ENCODE results near the gene S100A12.

Gene S100A12

GRCh38 chr1:153358691-153358975 lies 16.8 kb downstream of the S100A12 start:
- Histone ChIP-seq H2AFZ (ENCODE audit: low read length, unreplicated experiment) (no peak overlapping the region), H3K27ac (ENCODE audit: low read depth, low read length) (no peak overlapping the region), H3K79me2 (ENCODE audit: control insufficient read depth, insufficient read depth, low read length, unreplicated experiment) (no peaks in the 10 kb centered on the region), H3K27me3 (ENCODE audit: insufficient read depth, low read length) (peaks cover 53% of the 10 kb centered on the region), H3K4me1 (ENCODE audit: control insufficient read depth, insufficient read depth, low read length, unreplicated experiment) (no peaks in the 10 kb centered on the region), H3K36me3 (ENCODE audit: insufficient read depth, low read length) (no peaks in the 10 kb centered on the region), H3K4me3 (ENCODE audit: low read depth, low read length) (no peak overlapping the region)

GRCh38 chr1:153357853-153358690 lies 17.3 kb downstream of the S100A12 start, which contains the start of gene S100A9:
Gene S100A9, plus strand, starts transcription at chr1:153357854. Its CDS starts 430 bp downstream, at chr1:153358284.
- Histone ChIP-seq H3K4me1 (ENCODE audit: control insufficient read depth, insufficient read depth, low read length, unreplicated experiment) (no peaks in the 10 kb centered on the region), H3K4me3 (ENCODE audit: low read depth, low read length) (no peak within 1 kb of the TSS), H3K36me3 (ENCODE audit: insufficient read depth, low read length) (no peaks in the 10 kb centered on the region), H3K27ac (ENCODE audit: low read depth, low read length) (no peak within 1 kb of the TSS), H3K79me2 (ENCODE audit: control insufficient read depth, insufficient read depth, low read length, unreplicated experiment) (no peaks in the 10 kb centered on the region), H2AFZ (ENCODE audit: low read length, unreplicated experiment) (no peak within 1 kb of the TSS), H3K27me3 (ENCODE audit: insufficient read depth, low read length) (peaks cover 48% of the 10 kb centered on the region)

- Histone ChIP-seq H3K79me2 (ENCODE audit: control insufficient read depth, insufficient read depth, low read length, unreplicated experiment) (no peaks in the 10 kb centered on the region), H2AFZ (ENCODE audit: low read length, unreplicated experiment) (no peak overlapping the region), H3K4me3 (ENCODE audit: low read depth, low read length) (no peak overlapping the region), H3K27me3 (ENCODE audit: insufficient read depth, low read length) (peaks cover 41% of the 10 kb centered on the region), H3K27ac (ENCODE audit: low read depth, low read length) (no peak overlapping the region), H3K36me3 (ENCODE audit: insufficient read depth, low read length) (no peaks in the 10 kb centered on the region), H3K4me1 (ENCODE audit: control insufficient read depth, insufficient read depth, low read length, unreplicated experiment) (no peaks in the 10 kb centered on the region)
Observed at GRCh38 chr1:153357076-153357852, 18.2 kb downstream of the S100A12 start.

GRCh38 chr1:153356392-153357075 lies 18.9 kb downstream of the S100A12 start:
- no peaks in the 10 kb centered on the region for H3K4me1 ChIP-seq (ENCODE audit: control insufficient read depth, insufficient read depth, low read length, unreplicated experiment)
- no peaks in the 10 kb centered on the region for H3K79me2 ChIP-seq (ENCODE audit: control insufficient read depth, insufficient read depth, low read length, unreplicated experiment)
- peaks cover 43% of the 10 kb centered on the region for H3K27me3 ChIP-seq (ENCODE audit: insufficient read depth, low read length)
- H3K4me3 ChIP-seq (ENCODE audit: low read depth, low read length) = no peak overlapping the region
- no peaks in the 10 kb centered on the region for H3K36me3 ChIP-seq (ENCODE audit: insufficient read depth, low read length)
- H3K27ac ChIP-seq (ENCODE audit: low read depth, low read length) = no peak overlapping the region
- H2AFZ ChIP-seq (ENCODE audit: low read length, unreplicated experiment) = no peak overlapping the region

GRCh38 chr1:153355445-153356071 lies 19.9 kb downstream of the S100A12 start:
- Histone ChIP-seq H3K4me3 (ENCODE audit: low read depth, low read length) (no peak overlapping the region), H3K27ac (ENCODE audit: low read depth, low read length) (no peak overlapping the region), H3K27me3 (ENCODE audit: insufficient read depth, low read length) (peaks cover 50% of the 10 kb centered on the region)

GRCh38 chr1:153354515-153355193 lies 20.8 kb downstream of the S100A12 start:
- Histone ChIP-seq H3K36me3 (ENCODE audit: insufficient read depth, low read length) (no peaks in the 10 kb centered on the region), H3K27ac (ENCODE audit: low read depth, low read length) (no peak overlapping the region), H2AFZ (ENCODE audit: low read length, unreplicated experiment) (no peak overlapping the region), H3K79me2 (ENCODE audit: control insufficient read depth, insufficient read depth, low read length, unreplicated experiment) (no peaks in the 10 kb centered on the region), H3K4me1 (ENCODE audit: control insufficient read depth, insufficient read depth, low read length, unreplicated experiment) (no peaks in the 10 kb centered on the region), H3K4me3 (ENCODE audit: low read depth, low read length) (no peak overlapping the region), H3K27me3 (ENCODE audit: insufficient read depth, low read length) (peaks cover 49% of the 10 kb centered on the region)

More at GRCh38 chr1:153355445-153356071, 19.9 kb downstream of the S100A12 start:
- Histone ChIP-seq H3K79me2 (ENCODE audit: control insufficient read depth, insufficient read depth, low read length, unreplicated experiment) (no peaks in the 10 kb centered on the region), H3K36me3 (ENCODE audit: insufficient read depth, low read length) (no peaks in the 10 kb centered on the region), H2AFZ (ENCODE audit: low read length, unreplicated experiment) (no peak overlapping the region), H3K4me1 (ENCODE audit: control insufficient read depth, insufficient read depth, low read length, unreplicated experiment) (no peaks in the 10 kb centered on the region)

- no peak overlapping the region for H2AFZ ChIP-seq (ENCODE audit: low read length, unreplicated experiment)
- peaks cover 55% of the 10 kb centered on the region for H3K27me3 ChIP-seq (ENCODE audit: insufficient read depth, low read length)
Observed at GRCh38 chr1:153353226-153353947, 22.0 kb downstream of the S100A12 start.

GRCh38 chr1:153352523-153352922 lies 22.9 kb downstream of the S100A12 start:
- no peaks in the 10 kb centered on the region for H3K4me1 ChIP-seq (ENCODE audit: control insufficient read depth, insufficient read depth, low read length, unreplicated experiment)
- H3K27ac ChIP-seq (ENCODE audit: low read depth, low read length) = no peak overlapping the region
- H3K4me3 ChIP-seq (ENCODE audit: low read depth, low read length) = no peak overlapping the region
- no peaks in the 10 kb centered on the region for H3K36me3 ChIP-seq (ENCODE audit: insufficient read depth, low read length)
- no peak overlapping the region for H2AFZ ChIP-seq (ENCODE audit: low read length, unreplicated experiment)
- H3K79me2 ChIP-seq (ENCODE audit: control insufficient read depth, insufficient read depth, low read length, unreplicated experiment) = no peaks in the 10 kb centered on the region
- H3K27me3 ChIP-seq (ENCODE audit: insufficient read depth, low read length) = peaks cover 60% of the 10 kb centered on the region

More at GRCh38 chr1:153353226-153353947, 22.0 kb downstream of the S100A12 start:
- Histone ChIP-seq H3K4me3 (ENCODE audit: low read depth, low read length) (no peak overlapping the region), H3K79me2 (ENCODE audit: control insufficient read depth, insufficient read depth, low read length, unreplicated experiment) (no peaks in the 10 kb centered on the region), H3K36me3 (ENCODE audit: insufficient read depth, low read length) (no peaks in the 10 kb centered on the region), H3K4me1 (ENCODE audit: control insufficient read depth, insufficient read depth, low read length, unreplicated experiment) (no peaks in the 10 kb centered on the region), H3K27ac (ENCODE audit: low read depth, low read length) (no peak overlapping the region)

- Histone ChIP-seq H3K36me3 (ENCODE audit: insufficient read depth, low read length) (no peaks in the 10 kb centered on the region), H2AFZ (ENCODE audit: low read length, unreplicated experiment) (no peak overlapping the region), H3K27ac (ENCODE audit: low read depth, low read length) (no peak overlapping the region), H3K79me2 (ENCODE audit: control insufficient read depth, insufficient read depth, low read length, unreplicated experiment) (no peaks in the 10 kb centered on the region), H3K4me3 (ENCODE audit: low read depth, low read length) (no peak overlapping the region), H3K4me1 (ENCODE audit: control insufficient read depth, insufficient read depth, low read length, unreplicated experiment) (no peaks in the 10 kb centered on the region), H3K27me3 (ENCODE audit: insufficient read depth, low read length) (peaks cover 61% of the 10 kb centered on the region)
Observed at GRCh38 chr1:153350321-153350957, 25.0 kb downstream of the S100A12 start.
